Suppressor macrophage (primary cell): ENCODE results near the gene CACNA1E.
A peak's percentile ranks its signal among the peaks of the same experiment; 100 is the strongest.

Experiments
- DNase-seq, 4 experiments: peaks; one replicate each; pipeline ENCODE4 v3.0.0-alpha.2; 2020 to 2022

The CACNA1E gene

DNA sequence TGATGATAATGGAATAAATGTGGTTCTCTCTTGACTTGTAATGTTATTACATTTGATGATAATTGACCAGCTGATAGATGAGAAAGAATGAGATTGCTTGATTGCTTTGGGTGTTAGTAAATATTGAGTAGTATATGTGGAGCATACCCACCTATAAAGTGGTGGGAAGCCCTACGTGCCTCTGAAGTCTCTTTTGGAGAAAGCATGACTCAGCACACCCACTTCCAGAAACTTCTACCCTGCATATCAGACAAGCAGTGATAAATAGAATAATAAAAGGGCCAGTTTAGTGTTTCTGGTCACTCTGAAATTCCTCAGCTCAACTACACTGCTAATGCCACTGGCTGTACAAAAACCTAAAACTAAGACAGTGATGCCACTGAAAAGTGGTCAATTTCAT, 289.4 kb downstream of the CACNA1E start:
- no peak for DNase-seq

DNA sequence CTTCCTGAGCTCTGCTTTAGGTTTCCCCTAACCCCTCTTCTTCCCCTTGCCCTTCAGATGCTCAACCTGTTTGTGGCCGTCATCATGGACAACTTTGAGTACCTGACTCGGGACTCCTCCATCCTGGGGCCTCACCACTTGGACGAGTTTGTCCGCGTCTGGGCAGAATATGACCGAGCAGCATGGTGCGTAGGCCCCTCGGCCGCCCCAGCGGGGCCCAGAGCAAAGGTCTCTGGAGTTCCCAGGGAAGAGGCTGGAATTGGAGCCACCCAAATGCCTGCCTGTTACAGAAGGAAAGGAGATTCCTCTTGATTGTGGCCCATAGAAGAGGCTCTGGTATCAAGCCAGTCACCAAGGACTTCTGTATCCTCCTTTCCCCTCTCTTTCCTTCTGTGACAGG, 292.7 kb downstream of the CACNA1E start:
- DNase-seq, result no peak

DNA sequence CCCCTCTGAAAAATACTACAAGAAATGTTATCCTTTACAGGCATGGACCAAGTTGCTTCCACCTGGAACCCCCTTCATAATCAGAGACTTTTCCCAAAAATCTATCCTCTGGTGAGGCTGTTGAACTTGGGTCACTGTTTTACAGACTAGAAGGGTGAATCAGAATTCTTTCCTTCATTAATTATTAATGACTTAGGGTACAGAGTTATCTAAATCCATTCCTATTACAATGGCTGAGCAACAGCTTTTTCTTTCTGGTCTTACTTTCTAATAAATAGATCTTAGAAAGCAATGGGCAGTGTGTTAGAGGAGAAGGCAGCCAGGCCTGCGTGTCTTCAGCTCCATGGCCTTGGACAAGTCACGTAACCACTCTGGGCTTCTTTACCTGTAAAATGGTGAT, 294.0 kb downstream of the CACNA1E start:
- DNase-seq, result no peak

DNA sequence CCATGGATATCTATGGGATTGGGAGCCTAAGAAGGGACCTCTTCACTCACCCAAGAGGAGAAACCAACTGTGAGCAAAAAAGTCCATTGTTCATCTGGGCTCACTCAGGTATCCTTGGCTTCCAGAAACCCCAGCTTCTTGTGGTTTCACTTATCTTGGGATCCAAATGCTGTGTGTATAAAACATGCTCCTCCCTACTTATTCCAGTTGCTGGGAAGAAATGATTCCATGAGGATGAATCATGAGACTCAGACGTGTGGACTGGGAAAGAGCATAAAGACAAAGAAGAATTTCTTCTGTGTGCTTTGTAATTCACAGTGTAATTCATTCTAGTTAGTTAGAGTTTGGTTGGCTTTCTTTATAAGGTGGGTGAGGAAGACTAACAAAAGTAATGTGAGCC, 294.5 kb downstream of the CACNA1E start:
- DNase-seq, result no peak

DNA sequence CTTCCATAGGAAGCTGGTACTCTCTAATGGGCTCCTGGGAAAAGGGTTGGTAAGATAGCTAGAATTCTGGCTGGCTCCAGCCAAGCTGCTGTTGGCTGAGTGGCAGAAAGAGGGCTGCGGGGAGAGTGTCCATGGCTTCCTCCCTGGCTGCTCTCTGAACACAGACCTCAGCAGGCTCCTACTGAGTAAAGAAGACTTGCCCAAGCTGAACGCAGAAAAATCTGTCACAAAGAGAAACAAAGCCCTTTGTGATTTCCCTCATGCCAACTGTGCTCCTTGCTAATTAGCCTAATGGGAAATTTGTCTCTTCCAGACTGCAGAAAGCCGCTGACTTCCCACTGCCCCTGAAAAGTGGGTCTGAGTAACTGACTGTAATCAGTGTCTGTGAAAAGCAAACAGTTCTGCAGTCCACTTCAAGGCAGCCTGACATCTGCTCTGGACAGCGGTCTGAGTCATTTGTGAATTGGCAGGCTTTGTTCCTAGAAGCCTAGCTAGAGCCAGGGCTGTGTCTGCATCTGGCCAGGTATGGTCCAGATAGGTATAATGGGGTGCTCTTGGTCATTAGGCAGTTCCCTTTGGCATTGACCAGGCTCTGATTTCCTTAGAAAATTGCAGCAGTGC, 295.4 kb downstream of the CACNA1E start:
- DNase-seq, result no peak

DNA sequence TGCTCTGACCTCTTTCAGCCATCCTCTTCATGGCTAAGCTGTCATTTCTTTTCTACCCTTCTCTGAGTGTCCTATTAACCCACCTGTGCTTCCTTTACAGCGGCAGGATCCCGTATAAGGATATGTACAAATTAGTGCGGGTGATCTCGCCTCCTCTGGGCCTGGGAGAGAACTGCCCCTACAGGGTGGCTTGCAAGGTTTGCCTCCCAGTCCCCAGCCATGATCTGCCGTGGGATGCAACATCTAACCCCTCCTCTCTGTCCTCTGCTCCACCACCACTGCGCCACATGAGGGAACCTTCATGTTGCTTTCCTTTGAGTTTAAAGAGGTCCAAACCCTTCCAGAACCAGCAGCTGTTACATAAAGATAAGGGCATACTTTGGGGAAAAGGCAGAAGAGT, 296.0 kb downstream of the CACNA1E start:
- DNase-seq, result no peak

DNA sequence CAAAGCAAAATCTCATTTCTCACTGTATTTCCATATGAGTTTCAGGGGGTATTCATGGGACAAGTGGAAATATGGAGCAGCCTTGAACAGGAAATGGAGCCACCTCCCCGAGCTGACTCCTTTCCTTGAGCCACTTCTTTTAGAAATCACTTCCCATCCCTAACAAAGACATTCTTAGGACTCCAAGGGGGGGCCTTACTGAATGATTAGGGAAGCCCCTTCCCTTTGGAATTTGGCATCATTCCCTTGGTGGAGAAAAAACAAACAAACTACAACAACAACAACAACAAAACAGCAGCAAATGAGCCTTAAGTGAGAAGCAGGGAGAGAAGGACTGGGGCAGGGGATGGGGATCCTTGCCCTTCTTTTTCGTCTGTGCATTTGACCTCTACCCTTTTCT, 299.9 kb downstream of the CACNA1E start:
- no peak for DNase-seq

DNA sequence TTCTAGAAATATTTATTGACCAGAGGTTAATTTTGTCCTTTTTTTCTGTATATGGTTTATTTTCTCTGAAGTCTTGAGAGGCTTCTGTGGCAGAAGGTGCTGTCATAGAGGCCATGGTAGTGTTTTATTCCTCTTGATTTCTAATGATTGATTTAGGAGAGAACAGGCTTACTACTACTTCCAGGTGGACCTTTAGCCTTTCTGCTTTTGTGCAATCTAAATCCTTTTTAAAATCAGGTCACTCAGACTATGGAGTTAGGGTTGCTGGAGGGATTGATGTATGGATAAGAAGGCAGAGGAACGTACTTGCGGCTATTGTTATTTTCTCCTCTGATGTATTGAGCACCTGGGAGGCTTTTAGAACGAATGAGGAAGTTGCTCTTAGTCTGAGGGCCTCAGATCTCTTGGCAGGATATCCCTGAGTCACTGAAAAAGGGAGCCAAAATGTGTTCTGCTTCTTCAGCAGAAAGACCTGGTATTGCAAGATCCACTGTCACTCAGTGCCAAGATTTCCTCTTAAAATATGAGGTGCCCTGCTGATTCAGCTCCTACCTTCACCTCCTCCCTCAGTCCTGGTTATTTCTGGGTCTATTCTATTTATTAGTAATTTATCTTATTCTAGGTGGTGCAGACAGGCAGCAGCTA, 300.8 kb downstream of the CACNA1E start:
- peak in 1 of 4 experiments; percentile 0 for DNase-seq

DNA sequence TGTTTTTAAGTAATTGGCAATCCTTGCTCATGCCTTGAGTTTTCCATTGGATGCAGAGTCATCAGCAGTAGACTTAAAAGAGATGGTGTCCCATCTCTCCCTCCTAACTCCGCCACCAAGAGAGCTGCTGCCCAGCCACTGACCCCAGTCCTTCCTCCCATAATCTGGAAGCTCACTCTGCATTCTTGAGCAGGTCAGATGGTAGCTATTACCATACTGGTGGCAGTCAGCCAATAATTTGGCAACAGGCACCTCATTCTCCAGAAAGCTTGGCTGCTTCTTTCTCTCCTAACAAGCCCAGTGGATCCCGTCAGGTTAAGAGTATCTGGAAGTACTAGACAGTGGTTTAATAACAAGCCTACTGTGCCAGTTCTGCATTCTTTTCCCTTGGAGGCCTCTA, 306.1 kb downstream of the CACNA1E start:
- DNase-seq, result no peak

DNA sequence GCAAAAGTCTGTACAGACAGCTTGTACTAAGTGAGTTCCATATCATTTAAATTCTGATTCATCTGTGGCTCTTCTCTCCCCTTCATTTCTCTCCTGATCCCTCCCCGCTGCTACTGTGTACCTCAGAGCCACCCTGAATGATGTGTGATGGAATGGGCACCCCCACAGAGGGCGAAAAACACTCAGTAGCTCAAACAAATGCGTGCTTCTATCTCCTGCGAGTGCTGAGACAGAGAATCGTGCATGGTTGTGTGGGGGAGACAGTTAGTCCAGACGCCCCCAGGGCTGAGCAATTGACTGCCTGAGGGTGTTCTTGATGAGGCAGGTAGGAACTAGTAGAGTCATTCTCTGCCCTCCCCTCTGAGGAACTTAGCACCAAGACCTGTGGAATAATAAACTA, 308.4 kb downstream of the CACNA1E start:
- no peak for DNase-seq

DNA sequence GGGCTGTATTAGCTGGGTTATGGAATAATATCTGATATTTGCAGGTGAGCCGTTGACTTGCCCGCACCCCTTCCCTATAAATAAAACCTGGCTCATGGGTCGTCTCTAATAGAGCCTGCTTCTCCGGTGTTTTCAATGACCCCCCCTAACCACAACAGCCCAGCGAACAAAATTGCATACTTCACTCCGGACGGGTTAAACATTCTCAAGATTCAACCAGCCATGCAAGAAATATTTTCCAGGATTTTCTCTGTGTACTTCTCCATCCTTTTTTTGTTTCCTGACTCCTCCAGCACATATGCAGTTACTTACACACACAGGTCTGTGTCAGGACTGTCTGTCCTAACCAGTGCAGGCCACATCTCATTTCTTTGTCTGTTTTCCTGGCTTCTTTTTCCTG, 310.5 kb downstream of the CACNA1E start:
- DNase-seq, result no peak

DNA sequence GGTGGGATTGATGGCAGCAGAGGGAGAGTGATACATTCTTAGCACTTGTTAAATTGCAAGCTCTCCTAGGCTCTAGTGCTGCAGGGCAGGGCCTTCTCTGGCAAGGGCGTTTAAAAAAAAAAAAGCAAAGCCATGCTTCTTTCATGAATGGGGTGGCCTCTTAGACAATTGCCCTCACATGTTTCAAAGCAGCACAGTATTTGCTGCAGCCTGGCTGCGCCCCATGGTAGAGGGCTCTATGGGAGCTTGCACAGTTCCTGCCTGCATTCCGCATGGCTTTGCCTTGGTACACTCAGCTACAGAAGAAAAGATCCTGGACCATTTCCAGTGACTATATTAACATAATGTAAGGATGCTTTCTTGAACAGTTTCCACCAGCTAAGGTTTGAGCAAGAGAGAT, 311.0 kb downstream of the CACNA1E start:
- DNase-seq, result no peak

DNA sequence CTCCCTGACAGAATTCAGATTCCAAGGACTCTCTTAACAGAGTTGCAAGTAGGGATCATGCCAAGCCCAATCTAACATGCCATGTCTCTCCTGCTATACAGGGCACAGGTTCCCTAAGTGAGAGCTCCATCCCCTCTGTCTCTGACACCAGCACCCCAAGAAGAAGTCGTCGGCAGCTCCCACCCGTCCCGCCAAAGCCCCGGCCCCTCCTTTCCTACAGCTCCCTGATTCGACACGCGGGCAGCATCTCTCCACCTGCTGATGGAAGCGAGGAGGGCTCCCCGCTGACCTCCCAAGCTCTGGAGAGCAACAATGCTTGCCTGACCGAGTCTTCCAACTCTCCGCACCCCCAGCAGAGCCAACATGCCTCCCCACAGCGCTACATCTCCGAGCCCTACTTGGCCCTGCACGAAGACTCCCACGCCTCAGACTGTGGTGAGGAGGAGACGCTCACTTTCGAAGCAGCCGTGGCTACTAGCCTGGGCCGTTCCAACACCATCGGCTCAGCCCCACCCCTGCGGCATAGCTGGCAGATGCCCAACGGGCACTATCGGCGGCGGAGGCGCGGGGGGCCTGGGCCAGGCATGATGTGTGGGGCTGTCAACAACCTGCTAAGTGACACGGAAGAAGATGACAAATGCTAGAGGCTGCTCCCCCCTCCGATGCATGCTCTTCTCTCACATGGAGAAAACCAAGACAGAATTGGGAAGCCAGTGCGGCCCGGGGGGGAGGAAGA, 315.0 kb downstream of the CACNA1E start:
- no peak for DNase-seq

DNA sequence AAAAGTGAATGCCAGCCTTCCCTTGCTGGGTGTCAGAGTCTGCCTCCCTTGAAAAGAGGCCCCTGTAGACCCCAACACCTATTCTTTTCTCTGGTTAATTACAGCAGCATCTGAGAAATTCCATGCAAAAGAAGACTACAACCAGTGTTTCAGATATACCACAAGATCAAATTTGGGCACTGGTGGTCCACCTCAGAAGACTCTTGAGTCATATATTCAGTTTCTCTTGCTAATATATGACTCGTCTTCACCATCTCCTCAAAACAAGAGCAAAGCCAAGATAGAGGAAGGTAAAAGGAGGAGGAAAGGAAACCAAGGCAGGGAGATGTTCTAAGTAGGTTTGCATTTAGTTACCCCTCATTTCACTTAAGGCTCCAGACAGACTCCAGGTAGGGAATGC, 318.3 kb downstream of the CACNA1E start:
- no peak for DNase-seq

DNA sequence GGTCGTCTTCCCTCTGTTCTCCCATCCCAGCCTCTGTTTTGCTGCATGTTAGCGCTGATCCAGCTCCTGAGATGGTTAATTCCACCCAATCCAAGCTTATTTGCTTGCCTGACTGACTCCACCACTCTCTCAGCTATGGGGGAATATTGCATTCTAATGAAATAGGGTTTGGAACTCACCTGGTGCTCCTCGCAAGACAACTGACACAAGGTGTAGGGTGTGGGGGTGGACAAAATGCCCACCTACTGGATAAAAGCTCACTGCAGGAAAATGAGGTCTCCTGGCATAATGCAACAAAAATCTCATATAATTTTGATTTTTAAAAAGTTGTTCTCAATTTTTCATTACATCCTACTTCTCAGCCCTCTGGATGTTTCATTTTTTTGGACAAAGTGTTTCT, 319.1 kb downstream of the CACNA1E start:
- DNase-seq, result no peak

DNA sequence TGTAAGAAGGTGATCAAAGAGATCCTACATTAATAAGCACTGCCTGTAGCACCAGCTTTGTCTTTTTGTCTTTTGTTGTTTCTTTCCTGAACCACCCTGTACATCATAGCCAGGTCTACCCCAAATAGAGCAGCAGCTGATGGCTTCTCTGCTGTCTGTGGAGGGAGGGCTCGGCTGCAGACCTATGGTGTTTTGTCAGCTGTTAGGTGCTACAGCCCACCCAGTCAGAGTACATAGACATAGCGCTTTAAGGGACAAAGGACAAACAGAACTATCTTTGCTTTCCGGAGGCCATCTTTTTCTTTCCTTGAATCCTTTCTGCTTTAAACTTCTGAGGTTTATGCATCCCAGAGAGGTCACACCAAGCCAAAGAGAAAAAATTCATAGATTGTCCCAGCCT, 320.1 kb downstream of the CACNA1E start:
- no peak for DNase-seq

DNA sequence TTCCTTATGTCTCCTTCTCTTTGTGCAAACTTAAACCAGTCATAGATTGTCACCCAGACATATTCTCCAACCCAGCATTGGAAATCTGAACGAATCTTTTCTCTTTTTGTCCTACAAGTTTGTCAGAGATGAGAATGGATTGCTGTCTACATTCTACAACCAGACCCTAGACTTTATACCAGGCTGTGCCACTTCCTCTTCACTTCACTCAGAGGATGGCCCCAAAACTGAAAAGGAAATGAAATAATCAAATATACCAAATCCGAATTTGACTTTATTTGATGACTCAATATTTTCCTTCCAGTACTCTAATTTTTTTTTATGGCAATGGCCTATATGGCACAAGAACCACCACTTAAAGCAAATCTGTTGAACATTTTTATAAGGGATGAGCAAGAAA, 321.7 kb downstream of the CACNA1E start:
- no peak for DNase-seq

DNA sequence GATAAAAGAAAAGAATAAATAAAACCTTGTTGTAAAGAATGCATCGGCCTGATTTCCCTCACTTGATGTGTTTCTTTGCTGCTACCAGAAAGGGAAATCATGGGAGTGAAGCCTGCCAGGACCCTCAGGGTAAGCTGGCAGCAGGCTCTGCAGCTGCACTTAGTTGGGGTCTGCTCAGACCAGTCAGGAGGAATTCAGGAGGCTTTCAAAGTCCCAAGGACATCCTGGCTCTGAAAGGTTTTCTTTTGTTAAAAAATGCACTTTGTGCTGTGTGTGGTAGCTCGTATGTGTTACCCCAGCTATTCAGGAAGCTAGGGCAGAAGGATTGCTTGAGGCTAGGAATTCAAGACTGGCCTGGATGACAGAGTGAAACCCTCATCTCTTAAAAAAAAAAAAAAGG, 323.4 kb downstream of the CACNA1E start:
- no peak for DNase-seq

DNA sequence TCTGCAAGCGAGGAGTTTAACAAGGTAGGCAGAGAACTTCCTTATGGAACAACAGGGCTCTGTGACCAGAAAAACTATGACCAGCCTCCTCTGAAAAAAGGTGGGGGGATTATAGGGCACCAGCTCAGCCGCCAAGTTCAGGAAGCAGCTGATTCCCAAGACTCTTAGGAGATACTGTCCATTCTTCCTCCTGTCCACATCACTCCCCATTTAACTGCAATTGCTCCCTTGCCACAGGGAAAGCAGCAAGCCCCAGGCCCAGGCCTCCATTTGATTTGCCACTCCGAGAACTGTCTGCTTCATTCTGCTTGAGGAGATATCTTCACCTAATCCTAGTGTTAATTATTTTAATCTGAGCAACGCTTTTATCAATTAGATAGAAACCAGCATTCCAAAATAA, 323.9 kb downstream of the CACNA1E start:
- no peak for DNase-seq

DNA sequence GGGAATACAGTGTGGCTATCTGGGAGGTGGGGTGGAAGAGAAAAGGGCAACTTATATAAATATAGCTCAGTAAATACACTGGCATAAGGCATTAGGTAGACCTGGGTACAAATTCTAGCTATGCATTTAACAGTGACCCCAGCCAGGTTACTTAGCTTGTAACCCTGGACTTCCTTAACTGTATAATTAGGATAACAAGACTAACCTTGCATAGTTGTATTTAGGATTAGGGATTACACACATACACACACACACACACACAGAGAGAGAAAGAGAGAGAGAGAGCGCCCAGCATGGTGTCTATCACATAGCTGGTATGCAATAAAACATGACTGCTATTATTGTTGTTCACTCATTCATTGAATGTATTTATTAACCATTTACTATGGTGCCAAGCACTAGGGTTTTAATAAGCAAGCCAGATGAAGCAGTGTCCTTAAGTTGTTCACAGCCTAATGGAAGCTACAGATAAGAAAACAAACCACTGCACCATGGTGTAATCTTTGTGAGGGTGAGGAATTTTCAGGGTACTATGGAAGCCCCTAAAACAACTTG, 326.8 kb downstream of the CACNA1E start:
- no peak for DNase-seq

DNA sequence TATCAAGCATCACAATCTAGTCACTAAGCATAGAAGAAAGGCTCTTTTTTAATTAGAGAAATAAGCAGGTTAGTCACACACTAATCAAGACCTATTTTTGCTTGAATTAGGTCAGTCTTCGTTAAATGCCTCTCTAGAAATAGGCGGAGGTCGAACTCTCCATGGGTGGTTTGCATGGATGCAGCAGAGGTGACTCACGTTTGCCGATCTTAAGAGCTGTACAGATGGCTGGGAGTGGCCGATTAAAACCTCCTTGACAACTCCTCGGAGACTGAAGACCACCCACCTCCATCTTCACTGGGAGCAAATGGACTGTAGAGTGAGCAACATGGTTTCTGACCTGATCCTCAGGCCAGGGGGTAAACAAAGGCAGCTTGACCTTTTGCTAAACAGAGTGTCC, 328.9 kb downstream of the CACNA1E start:
- no peak for DNase-seq

DNA sequence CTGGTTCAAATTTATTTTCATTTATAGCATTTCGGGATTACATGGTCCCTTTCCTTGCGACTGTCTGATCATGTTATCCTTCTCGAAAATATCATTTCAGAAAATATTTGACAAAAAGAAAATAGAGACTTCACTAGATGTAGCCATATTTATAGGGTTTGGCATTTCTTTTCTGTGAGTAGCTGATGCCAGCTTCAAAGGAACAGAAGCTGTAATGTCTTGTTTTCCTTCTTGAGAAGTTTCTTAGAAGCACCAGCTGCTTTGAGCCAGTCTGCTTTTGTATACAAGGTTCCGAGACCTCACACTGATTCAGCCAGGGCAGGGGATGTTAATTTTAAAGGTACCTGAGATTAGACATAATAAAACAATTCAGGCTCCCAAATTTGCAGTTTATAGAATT, 329.9 kb downstream of the CACNA1E start:
- no peak for DNase-seq

DNA sequence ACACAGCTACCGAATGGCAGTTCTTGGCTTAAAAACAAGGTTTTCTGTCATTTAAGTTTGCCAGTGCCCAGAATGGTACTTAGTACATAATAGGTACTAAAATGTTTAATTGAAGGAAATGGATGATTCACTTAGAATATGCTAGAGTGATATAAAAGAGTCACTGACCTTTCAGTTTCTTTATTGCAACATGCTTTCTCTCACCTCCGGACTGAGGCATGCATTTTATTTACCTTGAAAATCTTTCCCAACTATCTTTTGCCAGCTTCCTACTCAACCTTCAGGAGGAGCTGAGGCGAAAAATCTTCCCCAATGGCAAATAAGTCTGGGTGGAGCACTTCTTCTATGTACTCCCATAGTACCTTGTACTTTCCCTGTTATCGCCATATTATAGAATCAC, 333.3 kb downstream of the CACNA1E start:
- no peak for DNase-seq

DNA sequence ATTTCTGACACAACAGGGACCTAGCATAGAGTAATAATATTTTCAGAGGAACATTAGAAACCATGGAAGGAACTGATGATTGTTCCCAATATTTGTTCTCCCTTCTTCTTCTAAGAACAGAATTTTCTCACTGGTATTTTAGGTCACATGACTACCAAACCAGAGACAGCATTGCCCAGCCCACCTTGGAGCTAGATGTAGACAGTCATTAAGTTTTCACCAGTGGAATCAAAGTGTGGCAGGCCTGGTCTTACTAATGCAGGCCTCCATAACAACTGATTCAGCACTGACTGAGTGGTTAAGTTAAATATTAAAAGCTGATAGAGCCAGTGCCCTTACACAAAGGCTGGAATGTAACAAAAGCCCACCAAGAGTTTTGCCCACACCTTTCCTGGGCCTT, 333.8 kb downstream of the CACNA1E start:
- no peak for DNase-seq
